MM.1S (cell line): ENCODE measurements around the gene BMP10.

Experiments used
- DNase-seq: peaks from one replicate; pipeline ENCODE4 v3.0.0-alpha.2; 2015
- H2AFZ ChIP-seq: fragments of 300-600 bp; sonication (generic); 2 replicates; pipeline ENCODE4 v1.6.0; 2016; ENCODE audit warnings: antibody characterized with exemption, low read length
- H3F3A ChIP-seq: fragments of 300-600 bp; sonication (generic); 2 replicates; pipeline ENCODE4 v1.6.1; 2016; ENCODE audit warnings: mild to moderate bottlenecking, antibody characterized with exemption, low read length, moderate library complexity, mixed read lengths; ENCODE audit not compliant: insufficient read depth
- H3K27ac ChIP-seq: fragments of 300-600 bp; sonication (generic); 2 replicates; pipeline ENCODE4 v1.5.1; 2016; ENCODE audit warnings: mild to moderate bottlenecking, low read length
- H3K27me3 ChIP-seq: fragments of 300-600 bp; sonication (generic); replicated peaks from 2 replicates; pipeline ENCODE4 v1.6.0; 2016; ENCODE audit warnings: low read length; ENCODE audit not compliant: insufficient read depth
- H3K36me3 ChIP-seq: fragments of 300-600 bp; sonication (generic); replicated peaks from 2 replicates; pipeline ENCODE4 v1.6.1; 2016; ENCODE audit warnings: mild to moderate bottlenecking, low read length, mixed read lengths; ENCODE audit not compliant: insufficient read depth
- H3K4me1 ChIP-seq: fragments of 300-600 bp; sonication (generic); 2 replicates; pipeline ENCODE4 v1.6.1; 2016; ENCODE audit warnings: low read length, mixed read lengths
- H3K4me2 ChIP-seq: fragments of 300-600 bp; sonication (generic); 2 replicates; pipeline ENCODE4 v1.6.0; 2016; ENCODE audit warnings: low read depth, low read length
- H3K4me3 ChIP-seq: fragments of 300-600 bp; sonication (generic); 2 replicates; pipeline ENCODE4 v1.5.1; 2016; ENCODE audit warnings: low read length, mixed read lengths
- H3K79me2 ChIP-seq: fragments of 300-600 bp; sonication (generic); 2 replicates; pipeline ENCODE4 v1.6.1; 2016; ENCODE audit warnings: mixed run types, low read length, mixed read lengths
- H3K9ac ChIP-seq: fragments of 300-600 bp; sonication (generic); 2 replicates; pipeline ENCODE4 v1.6.1; 2016; ENCODE audit warnings: low read length, mixed read lengths
- H3K9me2 ChIP-seq: fragments of 300-600 bp; sonication (generic); replicated peaks from 2 replicates; pipeline ENCODE4 v1.6.1; 2016; ENCODE audit warnings: mild to moderate bottlenecking, low read length, mixed read lengths; ENCODE audit not compliant: insufficient read depth
- H3K9me3 ChIP-seq: fragments of 300-600 bp; sonication (generic); replicated peaks from 2 replicates; pipeline ENCODE4 v1.6.1; 2016; ENCODE audit warnings: mild to moderate bottlenecking, low read length, mixed read lengths; ENCODE audit not compliant: insufficient read depth
- H4K20me1 ChIP-seq: fragments of 300-600 bp; sonication (generic); 2 replicates; pipeline ENCODE4 v1.6.1; 2016; ENCODE audit warnings: mild to moderate bottlenecking, low read length, moderate library complexity, mixed read lengths; ENCODE audit not compliant: insufficient read depth
- EZH2 ChIP-seq: fragments of 300-600 bp; sonication (generic); optimal IDR thresholded peaks from 2 replicates; pipeline ENCODE3; 2017; ENCODE audit warnings: low read depth, mild to moderate bottlenecking, antibody characterized with exemption, low read length, mixed read lengths
- EZH2phosphoT487 ChIP-seq: fragments of 300-600 bp; sonication (generic); IDR thresholded peaks from 2 replicates; pipeline ENCODE4 v1.6.1; 2018; ENCODE audit warnings: antibody characterized with exemption, low read length
- TF ChIP-seq, protein P1 (sequence below): fragments of 300-600 bp; sonication (generic); IDR thresholded peaks from 2 replicates; pipeline ENCODE4 v1.5.1; 2016; ENCODE audit warnings: antibody characterized with exemption, low read length, mixed read lengths

Gene BMP10

DNA sequence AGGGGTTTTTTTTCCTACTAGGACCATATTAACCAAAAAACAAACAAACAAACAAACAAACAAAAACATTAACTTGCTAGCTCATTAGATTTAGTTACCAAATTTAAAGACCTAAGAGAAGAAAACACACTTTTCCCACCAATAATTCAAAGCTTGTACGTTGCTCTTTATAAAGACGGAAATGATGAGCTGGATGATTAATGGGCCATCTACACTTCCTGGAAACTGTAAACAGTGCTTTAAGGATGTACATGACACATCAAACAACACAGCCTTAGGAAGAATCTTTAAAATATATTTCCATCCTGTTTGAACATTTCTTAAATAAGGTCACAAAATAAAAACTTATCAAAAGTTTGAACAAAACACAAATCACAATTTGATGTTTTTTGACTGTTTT lies 982 bp downstream of the BMP10 start:
- Histone ChIP-seq H3K4me3 (no peak overlapping the region), H3K9me3 (no peaks in the 10 kb centered on the region), H4K20me1 (no peaks in the 10 kb centered on the region), H3K79me2 (no peaks in the 10 kb centered on the region), H3K36me3 (no peaks in the 10 kb centered on the region), H2AFZ (no peak overlapping the region), H3K9ac (no peak overlapping the region), H3K9me2 (no peaks in the 10 kb centered on the region), H3K4me2 (no peak overlapping the region), H3K4me1 (no peaks in the 10 kb centered on the region), H3F3A (no peaks in the 10 kb centered on the region), H3K27me3 (no peaks in the 10 kb centered on the region), H3K27ac (no peak overlapping the region)
- TF ChIP-seq, protein P1, sequence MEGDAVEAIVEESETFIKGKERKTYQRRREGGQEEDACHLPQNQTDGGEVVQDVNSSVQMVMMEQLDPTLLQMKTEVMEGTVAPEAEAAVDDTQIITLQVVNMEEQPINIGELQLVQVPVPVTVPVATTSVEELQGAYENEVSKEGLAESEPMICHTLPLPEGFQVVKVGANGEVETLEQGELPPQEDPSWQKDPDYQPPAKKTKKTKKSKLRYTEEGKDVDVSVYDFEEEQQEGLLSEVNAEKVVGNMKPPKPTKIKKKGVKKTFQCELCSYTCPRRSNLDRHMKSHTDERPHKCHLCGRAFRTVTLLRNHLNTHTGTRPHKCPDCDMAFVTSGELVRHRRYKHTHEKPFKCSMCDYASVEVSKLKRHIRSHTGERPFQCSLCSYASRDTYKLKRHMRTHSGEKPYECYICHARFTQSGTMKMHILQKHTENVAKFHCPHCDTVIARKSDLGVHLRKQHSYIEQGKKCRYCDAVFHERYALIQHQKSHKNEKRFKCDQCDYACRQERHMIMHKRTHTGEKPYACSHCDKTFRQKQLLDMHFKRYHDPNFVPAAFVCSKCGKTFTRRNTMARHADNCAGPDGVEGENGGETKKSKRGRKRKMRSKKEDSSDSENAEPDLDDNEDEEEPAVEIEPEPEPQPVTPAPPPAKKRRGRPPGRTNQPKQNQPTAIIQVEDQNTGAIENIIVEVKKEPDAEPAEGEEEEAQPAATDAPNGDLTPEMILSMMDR = no peak
- no peak for TF ChIP-seq EZH2
- TF ChIP-seq EZH2phosphoT487 = no peak
- DNase-seq = no peak

DNA sequence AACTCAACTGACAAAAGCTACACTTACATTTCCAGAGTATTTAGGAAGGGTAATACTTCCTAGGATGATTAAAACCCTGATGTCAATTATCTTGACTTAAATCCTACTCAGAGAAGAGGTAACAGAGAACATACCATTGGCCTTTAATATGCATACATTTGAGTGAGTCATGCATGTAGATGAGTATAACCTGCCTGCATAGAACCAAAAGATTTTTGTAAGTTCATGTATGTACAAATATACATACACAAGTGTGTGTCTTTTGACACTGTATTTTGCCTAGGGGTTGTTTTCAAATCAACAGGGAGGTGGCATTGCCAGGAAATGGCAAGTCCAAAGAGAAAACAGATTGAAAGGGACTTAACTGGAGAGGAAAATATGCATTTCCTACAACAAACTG lies 6.1 kb downstream of the BMP10 start:
- no peak overlapping the region for H3K9ac ChIP-seq
- no peak overlapping the region for H3K4me2 ChIP-seq
- no peaks in the 10 kb centered on the region for H3K4me1 ChIP-seq
- DNase-seq = no peak
- H3K4me3 ChIP-seq = no peak overlapping the region
- H3K27ac ChIP-seq = no peak overlapping the region
- no peaks in the 10 kb centered on the region for H3K9me2 ChIP-seq
- no peaks in the 10 kb centered on the region for H4K20me1 ChIP-seq
- H3F3A ChIP-seq = no peaks in the 10 kb centered on the region
- no peaks in the 10 kb centered on the region for H3K79me2 ChIP-seq
- H3K36me3 ChIP-seq = no peaks in the 10 kb centered on the region
- H2AFZ ChIP-seq = no peak overlapping the region
- H3K27me3 ChIP-seq = no peaks in the 10 kb centered on the region
- H3K9me3 ChIP-seq = no peaks in the 10 kb centered on the region
- TF ChIP-seq, protein P1 = no peak
- TF ChIP-seq EZH2phosphoT487 (no peak), EZH2 (no peak)

DNA sequence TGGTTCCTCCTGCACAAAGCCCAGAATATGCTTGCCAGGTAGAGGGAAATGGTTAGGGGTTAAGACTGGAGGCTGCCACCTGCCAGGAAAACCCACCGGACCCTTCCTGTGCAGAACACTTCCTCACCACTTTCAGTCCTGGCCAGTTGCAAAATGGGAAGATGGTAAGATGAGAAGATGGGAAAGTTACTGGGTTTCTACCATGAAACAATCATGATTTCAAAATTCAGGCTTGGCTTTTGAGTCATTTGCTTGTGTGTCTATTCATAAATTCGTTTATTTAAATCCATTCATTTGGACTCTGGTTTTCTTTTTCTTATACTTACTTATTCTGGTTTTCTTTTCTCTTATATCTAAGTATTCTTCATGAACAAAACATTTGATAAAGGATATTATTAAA lies 7.2 kb downstream of the BMP10 start:
- no peak overlapping the region for H3K4me3 ChIP-seq
- H3K36me3 ChIP-seq = no peaks in the 10 kb centered on the region
- no peak for DNase-seq
- H3K9me3 ChIP-seq = no peaks in the 10 kb centered on the region
- TF ChIP-seq, protein P1 = no peak
- no peak for TF ChIP-seq EZH2phosphoT487
- TF ChIP-seq EZH2 = no peak
- H3F3A ChIP-seq = no peaks in the 10 kb centered on the region
- no peak overlapping the region for H2AFZ ChIP-seq
- H3K27me3 ChIP-seq = no peaks in the 10 kb centered on the region
- no peaks in the 10 kb centered on the region for H3K9me2 ChIP-seq
- H4K20me1 ChIP-seq = no peaks in the 10 kb centered on the region
- no peak overlapping the region for H3K4me2 ChIP-seq
- no peak overlapping the region for H3K9ac ChIP-seq
- H3K4me1 ChIP-seq = no peaks in the 10 kb centered on the region
- H3K79me2 ChIP-seq = no peaks in the 10 kb centered on the region
- no peak overlapping the region for H3K27ac ChIP-seq
